ENCODE results near the gene IL1F10.

GRCh38 chr2:113068249-113068648, 479 bp downstream of the IL1F10 start:
- TF ChIP-seq CTCF (IDR thresholded peaks at IDR 0.05; ENCODE audit: low read depth, low read length) (no peak), EZH2phosphoT487 (IDR thresholded peaks at IDR 0.05; ENCODE audit: low read depth) (no peak)

Measured in OCI-LY3 (cell line).